SK-N-SH (cell line): ENCODE measurements around the gene TRIM72. TPM values are rescaled to one million over a fixed set of nuclear protein-coding genes. Genes with fewer than 3 reads are reported as not detected.
A peak's percentile ranks its signal among the peaks of the same experiment; 100 is the strongest.

Experiments
- CTCF ChIA-PET: fragments of 300-600, 350-600 bp; formaldehyde crosslinking; extraction: SDS; loops from one replicate; lab custom pipeline; 2021; lab: Yijun Ruan, JAX
- POLR2A ChIA-PET: fragments of 350-600 bp; sonication (Branson Sonifier 250); formaldehyde crosslinking; extraction: SDS; loops from one replicate; lab custom pipeline; 2020; ENCODE audit warnings: antibody characterized with exemption, inconsistent platforms; lab: Yijun Ruan, JAX
- DNase-seq: peaks from one replicate; pipeline ENCODE4 v3.0.0; 2012
- H2AFZ ChIP-seq: fragments of 200-600 bp; sonication (generic); 2 replicates; pipeline ENCODE4 v1.8.1; 2016; ENCODE audit warnings: antibody characterized with exemption, mild to moderate bottlenecking, low read depth
- H3F3A ChIP-seq: fragments of 200-600 bp; sonication (generic); replicated peaks from 2 replicates; pipeline ENCODE3; 2016; ENCODE audit warnings: antibody characterized with exemption, mild to moderate bottlenecking; ENCODE audit not compliant: insufficient read depth
- H3K27ac ChIP-seq, 2 experiments: fragments of 200-500 bp in 1 of 2; fragments of 200-600 bp in 1 of 2; sonication (Bioruptor generic) in 1 of 2; sonication (generic), shearing (Covaris generic) in 1 of 2; 2 replicates each; pipeline versions ENCODE4 v1.5.1 to v1.6.1; 2014 to 2016; ENCODE audit warnings: low read depth in 2 of 2, inconsistent platforms in 1 of 2, low read length in 1 of 2, mild to moderate bottlenecking in 1 of 2, mixed read lengths in 1 of 2
- H3K27me3 ChIP-seq: fragments of 200-600 bp; sonication (generic), shearing (Covaris generic); 2 replicates; pipeline ENCODE4 v1.6.1; 2016; ENCODE audit warnings: mixed run types; ENCODE audit not compliant: insufficient read depth
- H3K36me3 ChIP-seq, 2 experiments: fragments of 200-500 bp in 1 of 2; fragments of 200-600 bp in 1 of 2; sonication (Bioruptor generic) in 1 of 2; sonication (generic) in 1 of 2; replicated peaks in 1 of 2; 2 replicates each; pipeline versions ENCODE3 to v1.5.1; 2014 to 2016; ENCODE audit warnings: low read length in 1 of 2, mild to moderate bottlenecking in 1 of 2; ENCODE audit not compliant: insufficient read depth in 2 of 2, control insufficient read depth in 1 of 2
- H3K4me1 ChIP-seq, 2 experiments: fragments of 200-500 bp in 1 of 2; fragments of 200-600 bp in 1 of 2; sonication (Bioruptor generic) in 1 of 2; sonication (generic), shearing (Covaris generic) in 1 of 2; 2 replicates each; pipeline versions ENCODE4 v1.5.1 to v1.6.1; 2014 to 2016; ENCODE audit warnings: low read depth in 1 of 2, low read length in 1 of 2, mixed run types in 1 of 2; ENCODE audit not compliant: insufficient read depth in 2 of 2, control insufficient read depth in 1 of 2
- H3K4me2 ChIP-seq: fragments of 200-600 bp; sonication (generic), shearing (Covaris generic); 2 replicates; pipeline ENCODE4 v1.6.1; 2017; ENCODE audit warnings: mixed run types
- H3K4me3 ChIP-seq, 2 experiments: fragments of 200-500 bp in 1 of 2; fragments of 200-600 bp in 1 of 2; sonication (Bioruptor generic) in 1 of 2; sonication (generic), shearing (Covaris generic) in 1 of 2; 2 replicates each; pipeline versions ENCODE4 v1.5.1 to v1.8.1; 2014 to 2016; ENCODE audit warnings: low read depth in 2 of 2, inconsistent platforms in 1 of 2, low read length in 1 of 2, mild to moderate bottlenecking in 1 of 2, mixed read lengths in 1 of 2, moderate library complexity in 1 of 2
- H3K79me2 ChIP-seq: fragments of 200-600 bp; sonication (generic); 2 replicates; pipeline ENCODE4 v1.8.1; 2017; ENCODE audit warnings: mild to moderate bottlenecking; ENCODE audit not compliant: insufficient read depth
- H3K9ac ChIP-seq: fragments of 200-600 bp; sonication (generic); 2 replicates; pipeline ENCODE4 v1.6.1; 2017; ENCODE audit warnings: mixed run types
- H3K9me2 ChIP-seq: fragments of 200-600 bp; sonication (generic); 2 replicates; pipeline ENCODE4 v1.6.1; 2017; ENCODE audit warnings: mixed run types
- H3K9me3 ChIP-seq: fragments of 200-600 bp; sonication (generic); 2 replicates; pipeline ENCODE4 v1.6.1; 2017; ENCODE audit warnings: mixed run types, mild to moderate bottlenecking, moderate library complexity
- H4K20me1 ChIP-seq: fragments of 200-600 bp; sonication (generic); 2 replicates; pipeline ENCODE4 v1.6.1; 2017; ENCODE audit warnings: mild to moderate bottlenecking, mixed run types; ENCODE audit not compliant: insufficient read depth
- FOSL2 ChIP-seq: IDR thresholded peaks from 2 replicates; pipeline ENCODE4 v1.4.0; 2012; ENCODE audit warnings: low read depth, mild to moderate bottlenecking, moderate library complexity, borderline replicate concordance
- FOXJ3 ChIP-seq: sonication (generic); formaldehyde crosslinking; IDR thresholded peaks from 2 replicates; pipeline ENCODE4 v1.5.1; 2020; ENCODE audit warnings: mild to moderate bottlenecking, missing genetic modification reagents
- FOXM1 ChIP-seq: IDR thresholded peaks from 2 replicates; pipeline ENCODE4 v1.4.0; 2012; ENCODE audit warnings: low read depth, mild to moderate bottlenecking
- GABPA ChIP-seq: IDR thresholded peaks from 2 replicates; pipeline ENCODE4 v1.4.0; 2012; ENCODE audit warnings: low read depth, mild to moderate bottlenecking
- GATA2 ChIP-seq: sonication (generic); formaldehyde crosslinking; IDR thresholded peaks from 2 replicates; pipeline ENCODE4 v1.5.0; 2020; ENCODE audit warnings: mild to moderate bottlenecking, missing genetic modification reagents
- NFIC ChIP-seq: IDR thresholded peaks from 2 replicates; pipeline ENCODE4 v1.4.0; 2012; ENCODE audit warnings: borderline replicate concordance
- RAD21 ChIP-seq: IDR thresholded peaks from 2 replicates; pipeline ENCODE4 v1.6.1; 2012; ENCODE audit warnings: mild to moderate bottlenecking, low read length
- RFX5 ChIP-seq: IDR thresholded peaks from 2 replicates; pipeline ENCODE4 v1.6.1; 2012; ENCODE audit warnings: mild to moderate bottlenecking, improper control_type of control experiment, low read length
- RXRA ChIP-seq: IDR thresholded peaks from 2 replicates; pipeline ENCODE4 v1.4.0; 2012; ENCODE audit warnings: low read depth, mild to moderate bottlenecking, borderline replicate concordance
- SMC3 ChIP-seq: IDR thresholded peaks from 2 replicates; pipeline ENCODE4 v1.6.1; 2012; ENCODE audit warnings: low read depth, low read length, improper control_type of control experiment
- TCF12 ChIP-seq: IDR thresholded peaks from 2 replicates; pipeline ENCODE4 v1.4.0; 2012
- TEAD4 ChIP-seq: IDR thresholded peaks from 2 replicates; pipeline ENCODE4 v1.4.0; 2012; ENCODE audit warnings: mild to moderate bottlenecking, borderline replicate concordance; ENCODE audit not compliant: insufficient read depth
- WGBS: methylation state at CpG from one replicate; pipeline ENCODE4 v1.1.6; 2017; ENCODE audit warnings: low lambda C conversion rate; 5-methylcytosine and 5-hydroxymethylcytosine counted together
- polyA plus RNA-seq, 3 experiments: library from polyadenylated mRNA; depleted of rRNA; stranded (reverse); fragments of >200 nt; gene quantifications; 2 replicates each; pipeline ENCODE4 v1.2.3, GENCODE V29; 2012
- TF ChIP-seq, protein P1 (sequence below): fragments of 150-350 bp; IDR thresholded peaks from 2 replicates; pipeline ENCODE4 v1.6.1; 2016; ENCODE audit warnings: mild to moderate bottlenecking, low read depth, low read length
- TF ChIP-seq, protein P2 (sequence below): IDR thresholded peaks from 2 replicates; pipeline ENCODE4 v1.4.0; 2012; ENCODE audit warnings: low read depth, borderline replicate concordance
- TF ChIP-seq, protein P3 (sequence below): IDR thresholded peaks from 2 replicates; pipeline ENCODE4; 2012
- TF ChIP-seq, protein P4 (sequence below): IDR thresholded peaks from 2 replicates; pipeline ENCODE4 v1.4.0; 2012; ENCODE audit warnings: low read depth
- TF ChIP-seq, protein P5 (sequence below): fragments of 200-600 bp; sonication (generic); IDR thresholded peaks from 2 replicates; pipeline ENCODE4 v1.6.1; 2017; ENCODE audit warnings: antibody characterized with exemption, mild to moderate bottlenecking, moderate library complexity
- TF ChIP-seq, protein P6 (sequence below): IDR thresholded peaks from 2 replicates; pipeline ENCODE4 v1.4.0; 2012; ENCODE audit warnings: low read depth, borderline replicate concordance

TRIM72 gene
- polyA plus RNA-seq, 1 of the 3 experiments (the other 2 are of a cell fraction): under 0.01 TPM

DNA sequence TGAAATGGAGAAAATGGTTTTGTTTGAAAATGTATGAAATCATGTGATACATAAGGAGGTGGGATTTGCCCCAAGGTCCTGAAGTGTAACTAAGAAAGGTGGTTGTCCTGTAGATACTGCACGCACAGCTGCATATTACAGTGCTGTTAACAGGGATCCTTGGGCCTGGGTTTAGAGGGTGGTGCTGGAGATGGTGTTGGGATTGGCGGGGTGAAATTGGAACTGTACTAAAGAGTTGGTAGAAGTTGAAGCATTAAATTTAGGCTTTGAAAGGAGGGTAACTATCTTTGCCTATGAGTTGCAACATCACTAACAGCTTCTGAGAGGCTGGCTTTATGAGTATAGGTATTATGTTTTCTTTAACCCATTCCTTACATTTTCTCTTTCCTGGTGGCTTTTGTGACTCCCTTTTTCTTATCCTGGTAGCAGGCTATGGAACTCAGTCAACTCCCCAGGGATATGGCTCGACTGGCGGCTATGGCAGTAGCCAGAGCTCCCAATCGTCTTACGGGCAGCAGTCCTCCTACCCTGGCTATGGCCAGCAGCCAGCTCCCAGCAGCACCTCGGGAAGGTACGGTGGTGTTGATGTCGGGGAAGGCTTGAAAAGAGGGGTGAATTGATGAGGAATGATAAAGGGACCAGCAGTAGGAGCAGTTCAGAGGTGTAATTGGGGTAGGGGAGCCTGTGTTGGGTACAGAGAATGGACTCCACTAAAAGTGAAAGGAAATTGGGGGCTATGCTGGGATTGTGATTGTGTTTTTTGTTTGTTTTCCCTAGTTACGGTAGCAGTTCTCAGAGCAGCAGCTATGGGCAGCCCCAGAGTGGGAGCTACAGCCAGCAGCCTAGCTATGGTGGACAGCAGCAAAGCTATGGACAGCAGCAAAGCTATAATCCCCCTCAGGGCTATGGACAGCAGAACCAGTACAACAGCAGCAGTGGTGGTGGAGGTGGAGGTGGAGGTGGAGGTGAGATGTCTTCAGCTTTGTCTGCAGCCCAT lies 30.2 kb upstream of the TRIM72 start:
- no peaks in the 10 kb centered on the region for H3K9me3 ChIP-seq
- peak overlapping the region; percentile 92 for H3K4me2 ChIP-seq
- no peaks in the 10 kb centered on the region for H3K9me2 ChIP-seq
- H3K27ac ChIP-seq: no peak overlapping the region
- no peak overlapping the region for H2AFZ ChIP-seq
- H3K79me2 ChIP-seq: peaks cover 95% of the 10 kb centered on the region
- H3K4me1 ChIP-seq: peaks cover 9 to 15% of the 10 kb centered on the region in 2 experiments; a peak in 2 of 4 replicates
- CTCF ChIA-PET: interaction anchor here (0.6 to 1.7 kb wide), 7 partner anchors 12 to 684 kb away, joined by 3 to 5 read pairs (median 3); partner anchors contain the start of genes HSD3B7 and ZNF843
- H4K20me1 ChIP-seq: peaks cover 82% of the 10 kb centered on the region
- no peak overlapping the region; a peak in 1 of 4 replicates for H3K4me3 ChIP-seq
- peaks cover 33% of the 10 kb centered on the region for H3F3A ChIP-seq
- peaks cover 57 to 79% of the 10 kb centered on the region in 2 experiments for H3K36me3 ChIP-seq
- 90% methylated on average over 10 of the region's 10 CpGs for WGBS
- POLR2A ChIA-PET: interaction anchor here (0.6 to 1.7 kb wide), 3 partner anchors 15 to 20 kb away, joined by 3 to 5 read pairs (median 4); no protein-coding TSS in a partner anchor
- H3K9ac ChIP-seq: no peak overlapping the region
- no peaks in the 10 kb centered on the region for H3K27me3 ChIP-seq
- TF ChIP-seq NFIC (no peak), SMC3 (no peak), RXRA (no peak), FOXJ3 (CRISPR knock-in tag) (no peak), GABPA (no peak), RAD21 (no peak), TEAD4 (no peak), TCF12 (no peak), FOXM1 (no peak), FOSL2 (no peak), GATA2 (no peak), RFX5 (no peak)
- TF ChIP-seq, protein P1, sequence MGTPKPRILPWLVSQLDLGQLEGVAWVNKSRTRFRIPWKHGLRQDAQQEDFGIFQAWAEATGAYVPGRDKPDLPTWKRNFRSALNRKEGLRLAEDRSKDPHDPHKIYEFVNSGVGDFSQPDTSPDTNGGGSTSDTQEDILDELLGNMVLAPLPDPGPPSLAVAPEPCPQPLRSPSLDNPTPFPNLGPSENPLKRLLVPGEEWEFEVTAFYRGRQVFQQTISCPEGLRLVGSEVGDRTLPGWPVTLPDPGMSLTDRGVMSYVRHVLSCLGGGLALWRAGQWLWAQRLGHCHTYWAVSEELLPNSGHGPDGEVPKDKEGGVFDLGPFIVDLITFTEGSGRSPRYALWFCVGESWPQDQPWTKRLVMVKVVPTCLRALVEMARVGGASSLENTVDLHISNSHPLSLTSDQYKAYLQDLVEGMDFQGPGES: no peak
- TF ChIP-seq, protein P2, sequence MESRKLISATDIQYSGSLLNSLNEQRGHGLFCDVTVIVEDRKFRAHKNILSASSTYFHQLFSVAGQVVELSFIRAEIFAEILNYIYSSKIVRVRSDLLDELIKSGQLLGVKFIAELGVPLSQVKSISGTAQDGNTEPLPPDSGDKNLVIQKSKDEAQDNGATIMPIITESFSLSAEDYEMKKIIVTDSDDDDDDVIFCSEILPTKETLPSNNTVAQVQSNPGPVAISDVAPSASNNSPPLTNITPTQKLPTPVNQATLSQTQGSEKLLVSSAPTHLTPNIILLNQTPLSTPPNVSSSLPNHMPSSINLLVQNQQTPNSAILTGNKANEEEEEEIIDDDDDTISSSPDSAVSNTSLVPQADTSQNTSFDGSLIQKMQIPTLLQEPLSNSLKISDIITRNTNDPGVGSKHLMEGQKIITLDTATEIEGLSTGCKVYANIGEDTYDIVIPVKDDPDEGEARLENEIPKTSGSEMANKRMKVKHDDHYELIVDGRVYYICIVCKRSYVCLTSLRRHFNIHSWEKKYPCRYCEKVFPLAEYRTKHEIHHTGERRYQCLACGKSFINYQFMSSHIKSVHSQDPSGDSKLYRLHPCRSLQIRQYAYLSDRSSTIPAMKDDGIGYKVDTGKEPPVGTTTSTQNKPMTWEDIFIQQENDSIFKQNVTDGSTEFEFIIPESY: no peak
- TF ChIP-seq, protein P3, sequence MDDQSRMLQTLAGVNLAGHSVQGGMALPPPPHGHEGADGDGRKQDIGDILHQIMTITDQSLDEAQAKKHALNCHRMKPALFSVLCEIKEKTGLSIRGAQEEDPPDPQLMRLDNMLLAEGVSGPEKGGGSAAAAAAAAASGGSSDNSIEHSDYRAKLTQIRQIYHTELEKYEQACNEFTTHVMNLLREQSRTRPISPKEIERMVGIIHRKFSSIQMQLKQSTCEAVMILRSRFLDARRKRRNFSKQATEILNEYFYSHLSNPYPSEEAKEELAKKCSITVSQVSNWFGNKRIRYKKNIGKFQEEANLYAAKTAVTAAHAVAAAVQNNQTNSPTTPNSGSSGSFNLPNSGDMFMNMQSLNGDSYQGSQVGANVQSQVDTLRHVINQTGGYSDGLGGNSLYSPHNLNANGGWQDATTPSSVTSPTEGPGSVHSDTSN: no peak
- TF ChIP-seq, protein P4, sequence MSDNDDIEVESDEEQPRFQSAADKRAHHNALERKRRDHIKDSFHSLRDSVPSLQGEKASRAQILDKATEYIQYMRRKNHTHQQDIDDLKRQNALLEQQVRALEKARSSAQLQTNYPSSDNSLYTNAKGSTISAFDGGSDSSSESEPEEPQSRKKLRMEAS: no peak
- TF ChIP-seq, protein P5, sequence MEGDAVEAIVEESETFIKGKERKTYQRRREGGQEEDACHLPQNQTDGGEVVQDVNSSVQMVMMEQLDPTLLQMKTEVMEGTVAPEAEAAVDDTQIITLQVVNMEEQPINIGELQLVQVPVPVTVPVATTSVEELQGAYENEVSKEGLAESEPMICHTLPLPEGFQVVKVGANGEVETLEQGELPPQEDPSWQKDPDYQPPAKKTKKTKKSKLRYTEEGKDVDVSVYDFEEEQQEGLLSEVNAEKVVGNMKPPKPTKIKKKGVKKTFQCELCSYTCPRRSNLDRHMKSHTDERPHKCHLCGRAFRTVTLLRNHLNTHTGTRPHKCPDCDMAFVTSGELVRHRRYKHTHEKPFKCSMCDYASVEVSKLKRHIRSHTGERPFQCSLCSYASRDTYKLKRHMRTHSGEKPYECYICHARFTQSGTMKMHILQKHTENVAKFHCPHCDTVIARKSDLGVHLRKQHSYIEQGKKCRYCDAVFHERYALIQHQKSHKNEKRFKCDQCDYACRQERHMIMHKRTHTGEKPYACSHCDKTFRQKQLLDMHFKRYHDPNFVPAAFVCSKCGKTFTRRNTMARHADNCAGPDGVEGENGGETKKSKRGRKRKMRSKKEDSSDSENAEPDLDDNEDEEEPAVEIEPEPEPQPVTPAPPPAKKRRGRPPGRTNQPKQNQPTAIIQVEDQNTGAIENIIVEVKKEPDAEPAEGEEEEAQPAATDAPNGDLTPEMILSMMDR: no peak
- TF ChIP-seq, protein P6, sequence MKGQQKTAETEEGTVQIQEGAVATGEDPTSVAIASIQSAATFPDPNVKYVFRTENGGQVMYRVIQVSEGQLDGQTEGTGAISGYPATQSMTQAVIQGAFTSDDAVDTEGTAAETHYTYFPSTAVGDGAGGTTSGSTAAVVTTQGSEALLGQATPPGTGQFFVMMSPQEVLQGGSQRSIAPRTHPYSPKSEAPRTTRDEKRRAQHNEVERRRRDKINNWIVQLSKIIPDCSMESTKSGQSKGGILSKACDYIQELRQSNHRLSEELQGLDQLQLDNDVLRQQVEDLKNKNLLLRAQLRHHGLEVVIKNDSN: no peak
- TF ChIP-seq, all 33 proteins: peak for 0
- no peak for DNase-seq
